Aortic smooth muscle cell (primary cell): ENCODE measurements around the gene CLEC16A. TPM values are rescaled to one million over a fixed set of nuclear protein-coding genes. Genes with fewer than 3 reads are reported as not detected.

Experiments
- total RNA-seq: library from RNA; depleted of rRNA; stranded (reverse); fragments of >200 nt; gene quantifications from 2 replicates; pipeline ENCODE4 v1.2.3, GENCODE V29; 2014

The CLEC16A gene
- 15.5 and 16.7 TPM in 2 replicates for total RNA-seq

DNA sequence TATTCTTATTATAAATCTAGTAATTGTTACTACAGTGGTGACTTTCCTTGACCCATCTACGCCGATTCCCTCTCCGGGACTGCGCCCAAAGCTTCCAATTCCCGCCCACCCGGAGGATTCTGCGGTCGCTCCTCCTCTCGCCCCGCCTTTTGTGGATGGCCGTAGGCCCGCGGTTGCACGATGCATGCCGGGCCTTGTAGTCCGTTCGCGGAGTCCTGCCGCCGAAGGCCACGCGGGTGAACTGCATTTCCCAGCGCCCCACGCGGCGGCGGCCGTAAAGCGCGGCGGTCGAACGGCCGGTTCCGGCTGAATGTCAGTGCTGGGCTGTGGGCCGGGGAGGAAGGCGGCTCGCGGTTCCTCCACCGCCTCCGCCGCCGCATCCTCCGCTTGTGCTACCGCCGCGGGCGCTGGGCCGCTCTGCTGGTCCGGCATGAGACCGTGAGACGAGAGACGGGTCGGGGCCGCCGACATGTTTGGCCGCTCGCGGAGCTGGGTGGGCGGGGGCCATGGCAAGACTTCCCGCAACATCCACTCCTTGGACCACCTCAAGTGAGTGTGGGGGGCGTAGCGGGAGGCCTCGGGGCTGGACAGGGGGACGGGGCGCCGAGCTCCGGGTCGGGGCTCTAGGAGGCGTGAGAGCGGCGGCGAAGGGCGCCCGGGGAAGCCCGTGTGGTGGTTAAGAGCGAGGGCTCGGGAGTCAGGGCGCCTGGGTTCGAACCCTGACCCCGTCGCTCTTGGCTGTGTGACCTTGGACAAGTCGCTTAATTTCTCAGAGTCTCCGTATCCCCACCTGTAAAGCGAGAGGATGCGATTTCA lies at the start of gene CLEC16A:
CLEC16A (plus strand) TSS at position 316 of the 816 bp plus-strand sequence; CDS start at position 470, 154 bp downstream.

GRCh38 chr16:10942352-10943063 lies 1.9 kb upstream of the CLEC16A start, which contains the start of gene DEXI:
Gene DEXI, minus strand, starts transcription at chr16:10942468. Its CDS starts 463 bp downstream, at chr16:10942005.

Other genes with a start within 250 kb of the CLEC16A start
- gene TEKT5, start 249.6 kb upstream of the CLEC16A start, total RNA-seq = 0.12 TPM in 1 of 2 replicates, not detected in the other
- gene NUBP1, start 200.7 kb upstream of the CLEC16A start, total RNA-seq = 21.0 and 21.9 TPM in 2 replicates
- gene TVP23A, start 125.8 kb upstream of the CLEC16A start, total RNA-seq = 0.19 TPM in 1 of 2 replicates, not detected in the other
- under 0.01 and 0.31 TPM in 2 replicates for gene CIITA, start 67.4 kb upstream of the CLEC16A start, total RNA-seq
- 45.4 and 50.1 TPM in 2 replicates for gene DEXI, start 2.1 kb upstream of the CLEC16A start, total RNA-seq